ENCODE measurements around the gene ZFAND3.

ZFAND3 gene

DNA sequence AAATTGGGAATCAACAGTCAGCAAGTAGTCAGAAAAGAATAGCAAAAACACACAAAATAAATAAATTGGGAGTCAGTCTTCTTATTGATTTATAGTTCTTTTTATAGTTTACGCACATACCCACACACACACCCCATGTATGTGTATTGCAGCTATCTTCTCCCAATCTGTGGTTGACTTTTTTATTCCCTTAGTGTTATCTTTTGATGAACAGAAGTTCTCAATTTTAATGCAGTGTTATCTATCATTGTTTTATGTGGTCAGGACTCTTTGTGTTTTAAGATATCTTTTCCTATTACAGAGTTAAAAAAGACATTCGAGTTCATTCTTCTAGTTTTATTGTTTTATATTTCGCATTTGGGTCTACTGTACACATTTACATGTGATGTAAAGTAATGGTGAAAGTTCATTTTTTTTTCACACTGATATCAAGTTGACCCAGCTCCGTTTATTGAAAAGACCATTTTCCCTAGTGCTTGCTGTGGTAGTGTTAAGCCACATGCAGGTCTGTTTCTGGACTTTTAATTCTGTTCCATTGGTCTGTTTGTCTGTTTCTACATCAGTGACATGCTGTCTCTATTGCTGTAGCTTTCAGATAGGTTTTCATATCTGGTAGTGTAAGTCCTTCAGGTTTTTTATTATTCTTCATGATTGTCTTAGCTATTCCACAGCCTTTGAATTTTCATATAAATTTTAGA is 78.4 kb downstream of the ZFAND3 start:
- DNase-seq: no peak

DNA sequence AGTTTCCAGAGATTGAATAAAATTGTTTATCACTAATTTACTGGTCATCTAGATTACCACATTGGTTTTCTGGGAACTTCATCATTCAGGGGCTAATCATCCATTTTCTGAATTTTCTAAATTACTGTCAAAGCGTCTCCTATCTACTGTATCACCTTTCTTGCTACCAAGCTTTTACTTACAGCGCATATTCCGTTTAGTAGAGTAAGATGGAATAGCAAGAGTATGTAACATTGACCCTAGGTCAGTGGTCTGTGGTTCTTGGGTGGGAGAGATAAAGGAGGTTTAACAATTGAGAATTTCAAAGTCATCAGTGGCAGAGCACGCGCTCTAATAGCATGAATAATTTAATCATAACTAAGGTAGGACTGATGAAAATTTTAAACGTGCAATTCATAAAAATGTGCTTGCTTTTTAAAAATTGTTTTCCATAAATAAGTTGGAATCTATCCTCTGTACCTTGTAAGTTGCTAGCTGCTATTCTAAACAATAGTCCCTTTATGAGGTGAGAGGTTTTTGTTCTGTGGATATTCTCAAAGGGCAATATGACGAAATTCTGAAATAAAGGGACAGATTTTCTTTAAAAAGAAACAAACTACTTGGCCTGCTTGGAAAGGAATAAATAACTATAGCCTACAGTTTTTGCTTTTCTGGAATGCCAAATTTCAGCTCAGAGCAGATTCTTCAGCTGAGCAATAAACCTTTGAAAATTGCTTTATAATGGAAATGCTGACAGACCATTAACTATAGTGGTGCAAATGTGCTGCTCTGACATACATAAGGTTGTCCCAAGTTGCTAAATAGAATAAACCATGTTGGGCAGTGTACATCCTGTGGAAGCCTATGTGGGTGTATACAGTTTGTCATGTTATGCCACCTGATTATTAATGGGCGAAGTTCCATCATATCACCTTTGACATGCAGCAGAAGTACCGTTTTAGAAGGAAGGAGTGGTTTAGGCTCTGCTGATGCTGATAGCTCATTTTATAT is 84.1 kb downstream of the ZFAND3 start:
- DNase-seq: no peak

DNA sequence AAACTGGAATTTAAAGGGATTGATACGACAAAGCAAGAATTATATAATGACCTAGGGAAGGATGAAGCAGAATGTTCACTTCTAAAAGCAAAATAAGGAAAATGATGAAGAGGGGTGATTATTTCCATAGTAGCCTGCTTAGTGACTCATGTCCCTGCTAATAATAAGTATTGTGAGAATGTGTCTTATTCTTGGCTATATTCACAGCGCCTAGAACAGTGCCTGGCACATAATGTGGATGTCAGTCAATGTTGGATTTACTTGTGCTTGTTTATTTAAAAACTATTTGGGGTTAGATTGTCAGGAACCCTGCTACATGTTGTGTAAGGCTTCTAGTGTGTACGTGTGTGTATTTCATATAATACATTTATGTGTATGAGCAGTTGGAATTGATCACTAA is 85.1 kb downstream of the ZFAND3 start:
- no peak for DNase-seq

DNA sequence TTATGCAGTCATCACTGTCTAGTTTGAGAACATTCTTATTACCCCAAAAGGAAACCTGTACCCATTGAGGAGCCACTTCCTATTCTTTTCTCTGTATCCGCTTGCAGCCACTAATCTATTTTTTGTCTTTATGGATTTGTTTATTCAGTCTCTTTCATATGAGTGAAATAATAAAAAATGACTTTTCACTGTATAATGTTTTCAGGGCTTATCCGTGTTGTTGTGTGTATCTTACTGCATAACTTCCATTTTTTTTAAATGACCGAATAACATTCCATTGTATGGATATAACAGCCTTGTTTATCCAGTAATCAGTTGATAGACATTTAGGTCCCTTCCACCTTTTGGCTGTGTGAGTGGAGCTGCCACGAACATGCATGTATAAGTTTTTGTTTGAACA is 86.6 kb downstream of the ZFAND3 start:
- DNase-seq: no peak

DNA sequence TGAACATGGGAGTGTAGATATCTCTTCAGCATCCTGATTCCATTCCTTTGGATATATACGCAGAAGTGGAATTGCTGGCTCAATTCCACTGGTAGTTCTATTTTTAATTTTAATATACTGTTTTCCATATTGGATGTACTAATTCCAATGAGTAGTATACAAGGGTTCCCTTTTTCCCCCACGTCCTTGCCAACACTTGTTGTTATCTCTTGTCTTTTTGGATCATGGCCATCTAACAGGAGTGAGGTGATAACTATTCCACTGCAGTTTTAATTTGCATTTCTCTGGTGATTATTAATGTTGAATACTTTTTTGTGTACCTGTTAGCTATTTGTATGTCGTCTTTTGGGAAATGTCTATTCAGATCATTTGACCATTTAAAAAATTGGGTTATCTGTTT is 91.5 kb downstream of the ZFAND3 start:
- DNase-seq: no peak

DNA sequence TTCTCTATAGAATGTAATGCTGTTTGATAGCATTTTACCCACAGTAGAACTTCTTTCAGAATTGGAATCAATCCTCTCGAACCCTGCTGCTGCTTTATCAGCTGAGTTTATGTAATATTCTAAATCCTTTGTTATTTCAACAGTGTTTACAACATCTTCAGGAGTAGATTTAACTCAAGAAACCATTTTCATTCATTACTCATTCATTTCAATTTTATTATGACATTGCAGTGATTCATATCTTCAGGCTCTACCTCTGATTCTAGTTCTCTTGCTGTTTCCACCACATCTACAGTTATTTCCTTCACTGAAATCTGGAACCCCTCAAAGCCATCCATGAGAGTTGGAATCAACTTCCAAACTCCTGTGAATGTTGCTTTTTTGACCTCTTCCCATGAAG is 93.7 kb downstream of the ZFAND3 start:
- no peak for DNase-seq

DNA sequence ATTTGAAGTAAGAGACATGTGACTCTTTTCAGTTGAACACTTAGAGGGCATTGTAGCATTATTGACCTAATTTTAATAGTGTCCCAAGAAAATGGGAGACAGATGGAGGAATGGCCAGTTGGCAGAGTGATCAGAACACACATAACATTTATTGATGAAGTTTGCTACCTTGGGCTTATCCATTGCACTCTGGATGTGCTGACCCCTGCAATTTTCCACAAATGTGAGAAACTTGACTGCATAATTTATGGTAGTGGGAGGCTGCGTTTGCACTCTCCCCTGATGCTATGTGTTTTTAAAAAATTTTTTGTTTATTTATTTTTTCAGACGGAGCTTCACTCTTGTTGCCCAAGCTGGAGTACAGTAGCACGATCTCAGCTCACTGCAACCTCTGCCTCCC is 95.9 kb downstream of the ZFAND3 start:
- DNase-seq: no peak

DNA sequence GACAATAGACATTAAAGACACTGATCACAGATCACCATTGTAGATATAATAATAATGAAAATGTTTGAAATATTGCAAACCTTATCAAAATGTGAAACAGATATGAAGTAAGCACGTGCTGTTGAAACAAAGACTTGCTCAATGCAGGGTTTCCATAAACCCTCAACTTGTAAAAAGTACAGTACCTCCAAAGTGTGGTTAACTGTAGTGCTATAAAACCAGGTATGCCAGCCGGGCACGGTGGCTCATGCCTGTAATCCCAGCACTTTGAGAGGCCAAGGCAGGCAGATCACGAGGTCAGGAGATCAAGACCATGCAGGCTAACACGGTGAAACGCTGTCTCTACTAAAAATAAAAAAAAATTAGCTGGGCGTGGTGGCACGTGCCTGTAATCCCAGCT is 96.6 kb downstream of the ZFAND3 start:
- DNase-seq: no peak

DNA sequence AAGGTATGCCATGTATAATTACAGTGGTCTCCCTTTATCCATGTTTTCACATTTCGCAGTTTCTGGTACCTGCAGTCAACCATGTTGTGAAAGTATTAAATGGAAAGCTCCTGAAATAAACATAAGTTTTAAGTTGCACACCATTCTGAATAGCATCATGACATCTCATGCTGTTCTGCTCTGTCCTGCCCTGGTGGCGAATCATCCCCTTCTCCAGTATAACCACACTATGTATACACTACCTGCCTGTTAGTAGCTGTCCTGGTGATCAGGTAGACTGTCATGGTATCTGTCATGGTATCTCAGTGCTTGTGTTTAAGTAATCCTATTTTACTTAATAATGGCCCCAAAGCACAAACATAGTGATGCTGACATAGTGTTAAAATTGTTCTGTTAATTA is 97.1 kb downstream of the ZFAND3 start:
- no peak for DNase-seq

DNA sequence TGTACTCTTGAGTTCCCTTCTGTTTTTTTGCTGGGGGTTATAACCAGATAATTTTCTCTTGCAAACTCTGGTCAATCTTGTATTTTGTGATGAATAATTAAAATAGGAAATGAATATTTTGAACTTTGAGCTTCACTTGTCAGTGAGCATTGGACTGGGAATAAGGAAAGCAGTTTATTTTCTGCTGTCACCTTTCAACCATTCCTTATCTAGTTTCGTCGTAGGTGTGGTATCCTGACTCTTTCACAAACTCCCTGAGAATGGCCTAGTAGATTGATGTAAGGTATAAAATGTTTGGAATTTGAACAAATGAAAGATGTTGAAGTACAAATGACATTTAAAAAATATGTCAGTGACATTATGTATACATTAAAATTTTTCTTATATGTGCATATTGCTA is 98.0 kb downstream of the ZFAND3 start:
- no peak for DNase-seq

DNA sequence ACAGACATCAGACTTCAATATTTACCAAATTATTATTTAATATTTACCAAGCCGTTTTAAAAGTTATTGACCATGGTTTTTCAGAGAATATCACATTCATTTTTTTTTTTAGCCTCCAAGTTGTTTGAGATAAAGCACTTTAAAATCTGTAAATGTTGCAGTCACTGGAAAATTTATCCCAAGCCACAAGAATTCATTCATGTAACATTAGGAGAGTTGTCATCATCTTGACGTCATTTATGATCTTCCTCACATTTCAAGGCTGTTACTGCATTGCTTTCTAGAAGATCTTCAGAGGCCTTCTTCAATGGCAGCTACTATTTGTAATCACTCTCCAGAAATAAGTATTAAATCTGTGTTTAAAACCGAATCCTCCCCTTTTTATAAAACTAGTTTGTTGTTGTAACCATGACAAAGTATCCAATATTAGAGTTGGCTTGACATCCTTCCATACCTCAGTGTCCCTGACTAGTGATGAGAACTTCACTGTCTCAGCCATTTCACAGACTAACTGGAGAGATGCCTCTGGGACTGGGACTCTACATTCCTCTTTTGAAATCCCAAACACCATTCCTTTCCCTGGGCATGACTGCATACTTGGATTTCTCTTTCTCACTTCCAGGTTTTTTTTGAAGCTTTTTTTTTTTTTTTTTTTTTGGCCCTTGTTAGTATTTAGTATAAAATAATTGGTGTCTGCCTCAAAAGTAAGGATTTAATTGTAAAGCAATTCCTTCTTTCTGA is 100.1 kb downstream of the ZFAND3 start:
- no peak for DNase-seq

DNA sequence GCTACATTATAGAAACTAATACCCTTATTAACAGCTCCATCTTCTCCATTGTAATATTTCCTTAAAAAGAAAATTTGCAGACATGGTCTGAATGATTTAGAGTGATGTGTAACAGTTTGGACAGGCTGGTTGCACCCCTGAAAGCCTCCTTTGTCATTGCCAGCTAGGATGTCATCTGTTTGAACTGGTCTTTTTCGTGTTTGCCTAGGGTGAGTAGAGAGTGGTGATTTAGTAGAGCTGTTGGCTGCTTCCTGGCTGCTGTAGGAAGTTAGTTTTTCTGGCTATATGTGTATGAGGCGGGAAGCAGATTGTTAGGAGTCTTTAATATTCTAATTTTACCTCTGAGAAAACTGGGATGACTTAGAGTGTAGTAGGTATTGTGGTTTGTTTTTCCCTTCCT is 101.1 kb downstream of the ZFAND3 start:
- no peak for DNase-seq

DNA sequence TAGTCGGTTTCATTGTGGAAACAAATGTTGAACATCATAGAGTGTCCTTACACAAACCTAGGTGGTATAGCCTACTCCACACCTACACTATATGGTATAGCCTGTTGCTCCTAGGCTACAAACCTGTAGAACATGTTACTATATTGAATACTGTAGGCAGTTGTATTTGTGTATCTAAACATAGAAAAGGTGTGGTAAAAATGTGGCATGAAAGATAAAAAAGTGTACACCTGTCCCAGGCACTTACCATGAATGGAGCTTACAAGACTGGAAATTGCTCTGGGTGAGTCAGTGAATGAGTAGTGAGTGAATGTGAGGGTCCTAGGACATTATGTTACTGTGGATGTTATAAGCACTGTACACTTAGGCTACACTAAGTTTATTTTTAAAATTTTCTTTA is 103.0 kb downstream of the ZFAND3 start:
- DNase-seq: no peak

DNA sequence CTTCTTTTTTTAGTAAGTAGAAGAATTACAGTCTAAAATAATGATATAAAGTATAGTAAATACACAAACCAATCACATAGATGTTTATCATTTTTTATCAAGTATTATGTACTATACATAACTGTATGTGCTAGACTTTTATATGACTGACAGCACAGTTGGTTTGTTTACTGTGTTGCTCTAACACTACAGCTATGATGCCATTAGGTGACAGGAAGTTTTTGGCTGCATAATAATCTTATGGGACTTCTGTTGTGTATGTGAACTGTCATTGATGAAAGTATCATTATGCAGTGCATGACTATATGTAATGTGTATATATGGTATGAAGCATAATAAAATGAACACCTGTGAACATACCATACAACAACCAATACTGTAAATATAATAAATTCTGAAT is 104.0 kb downstream of the ZFAND3 start:
- DNase-seq: no peak

DNA sequence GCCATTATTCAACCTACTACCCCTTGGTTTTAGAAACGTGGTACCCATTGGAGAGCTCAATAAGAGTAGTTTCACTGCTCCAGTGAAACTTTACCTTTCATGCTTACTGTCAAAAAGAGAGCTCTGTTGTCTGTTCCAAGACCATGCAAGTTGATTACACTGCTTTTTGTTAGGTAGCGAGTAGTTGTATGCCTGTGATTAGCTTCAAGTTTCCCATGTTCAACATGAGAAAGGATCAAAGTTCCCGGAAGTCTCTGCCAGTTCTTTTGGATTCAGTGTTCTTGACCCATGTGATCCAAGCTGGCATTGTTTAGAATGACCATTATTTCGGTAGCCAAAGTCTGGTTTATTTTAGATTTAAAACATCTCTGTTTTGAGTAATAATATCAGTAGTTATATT is 107.1 kb downstream of the ZFAND3 start:
- DNase-seq: no peak

DNA sequence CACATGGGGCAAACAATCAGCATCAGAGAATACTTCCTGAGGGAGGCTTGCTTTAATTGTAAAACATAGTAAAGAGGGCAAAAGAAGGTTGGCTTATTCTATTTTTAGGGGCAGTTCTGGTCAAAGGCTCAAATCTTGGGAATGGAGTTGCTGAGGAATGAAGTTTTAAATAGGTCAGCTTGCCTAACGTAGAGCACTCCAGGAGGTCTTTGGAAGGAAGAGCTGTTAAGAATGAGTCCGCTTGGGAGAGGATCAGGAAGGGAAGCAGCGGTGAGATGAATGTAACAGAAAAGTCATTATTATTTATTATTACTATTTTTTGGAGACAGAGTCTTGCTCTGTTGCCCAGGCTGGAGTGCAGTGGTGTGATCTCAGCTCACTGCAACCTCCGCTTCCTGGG is 108.7 kb downstream of the ZFAND3 start:
- no peak for DNase-seq

DNA sequence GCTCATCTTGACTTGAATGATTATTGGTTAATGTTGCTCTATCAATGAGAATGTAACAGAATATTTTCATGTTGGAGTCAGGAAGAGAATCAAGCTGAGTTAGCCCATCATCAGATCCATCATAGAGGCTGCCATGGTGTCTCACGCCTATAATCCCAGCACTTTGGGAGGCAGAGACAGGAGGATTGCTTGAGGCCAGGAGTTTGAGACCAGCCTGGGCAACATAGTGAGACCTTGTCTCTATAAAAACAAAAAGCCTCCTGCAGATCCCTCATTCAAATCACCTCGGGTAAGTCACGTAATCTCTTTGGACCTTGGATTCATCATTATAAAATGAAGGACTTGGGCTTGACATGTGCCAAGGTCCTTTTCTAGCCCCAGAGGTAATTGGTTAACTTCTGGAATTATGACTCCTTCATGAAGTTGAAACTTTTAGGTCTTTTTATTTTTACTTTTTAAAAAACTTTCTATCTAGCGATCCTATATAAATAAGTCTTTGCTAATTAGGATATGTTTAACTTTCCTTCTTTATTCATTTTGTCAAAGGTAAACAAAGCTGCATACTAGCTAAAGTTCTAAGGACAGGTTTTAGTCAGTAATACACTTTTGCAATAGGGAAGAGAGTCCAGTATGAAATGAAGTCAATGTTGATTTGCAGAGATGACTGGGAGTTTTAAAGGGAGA is 110.9 kb downstream of the ZFAND3 start:
- DNase-seq: no peak

DNA sequence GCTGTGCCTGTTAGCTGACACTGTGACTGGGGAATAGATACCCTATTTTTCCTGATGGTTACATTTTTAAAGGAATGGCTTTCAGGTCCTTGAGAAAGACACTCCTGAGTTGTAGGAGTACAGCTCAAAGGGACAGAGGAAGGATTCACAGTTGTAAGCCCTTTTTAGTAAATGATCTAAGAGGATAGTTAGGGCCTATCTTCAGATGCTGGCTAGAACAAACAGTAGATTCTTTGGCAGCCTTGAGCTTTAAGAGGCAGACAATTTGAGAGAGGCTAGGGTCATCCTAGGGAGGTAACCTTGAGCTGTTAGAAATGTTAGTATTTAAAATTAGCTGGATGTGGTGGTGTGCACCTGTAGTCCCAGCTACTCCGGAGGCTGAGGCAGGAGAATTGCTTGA is 111.5 kb downstream of the ZFAND3 start:
- no peak for DNase-seq

DNA sequence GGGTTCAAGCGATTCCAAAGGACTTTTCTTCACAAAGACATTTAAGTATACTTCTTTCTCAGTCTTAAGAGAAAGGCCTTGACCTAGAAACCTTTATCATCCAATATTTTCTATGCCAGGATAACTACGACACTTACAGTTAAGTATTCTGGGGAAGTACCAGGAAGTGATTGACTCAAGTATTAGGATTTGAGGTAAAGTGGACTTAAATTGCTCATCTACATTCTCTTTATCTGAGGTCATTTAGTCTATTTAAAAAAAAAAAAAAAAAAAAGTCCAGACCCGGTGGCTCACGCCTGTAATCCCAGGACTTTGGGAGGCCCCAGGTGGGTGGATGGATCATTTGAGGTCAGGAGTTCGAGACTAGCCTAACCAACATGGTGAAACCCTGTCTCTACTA is 114.7 kb downstream of the ZFAND3 start:
- no peak for DNase-seq

DNA sequence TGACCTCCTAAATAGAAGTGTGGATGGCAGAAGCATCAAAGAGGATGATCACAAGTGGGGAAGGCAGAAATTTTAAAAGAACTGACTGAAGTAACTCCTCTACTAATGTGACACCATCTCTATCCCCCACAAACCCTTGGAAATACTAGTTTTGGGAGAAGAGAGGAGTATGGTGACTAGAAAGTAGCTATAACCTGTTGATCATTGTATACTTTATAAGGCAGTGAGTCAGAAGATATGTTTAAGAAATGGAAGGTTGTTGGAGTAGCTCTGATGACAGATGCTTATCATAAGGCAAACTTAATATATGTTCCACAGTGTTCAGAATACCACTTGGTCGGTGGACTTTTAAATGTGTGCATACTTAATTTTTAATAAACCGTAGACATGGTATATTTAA is 116.6 kb downstream of the ZFAND3 start:
- no peak for DNase-seq

DNA sequence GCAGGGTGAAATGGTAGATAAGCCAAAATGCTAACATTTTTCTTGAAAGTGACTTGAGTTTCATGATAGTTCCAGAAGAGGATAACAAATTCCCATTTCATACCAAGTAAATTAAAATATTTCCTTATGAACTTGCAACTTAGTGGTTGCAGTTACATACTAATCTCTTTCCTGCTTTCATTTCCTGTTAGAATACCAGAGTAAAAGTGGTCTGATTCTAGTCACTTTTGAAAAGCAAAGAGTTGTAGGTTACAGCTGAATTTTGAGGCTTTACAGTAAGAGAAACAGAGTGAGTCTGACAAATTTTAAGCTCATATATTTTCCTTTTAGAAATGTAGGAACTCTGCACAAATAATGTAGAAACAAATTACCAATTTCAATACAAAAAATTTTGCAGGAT is 117.4 kb downstream of the ZFAND3 start:
- no peak for DNase-seq

DNA sequence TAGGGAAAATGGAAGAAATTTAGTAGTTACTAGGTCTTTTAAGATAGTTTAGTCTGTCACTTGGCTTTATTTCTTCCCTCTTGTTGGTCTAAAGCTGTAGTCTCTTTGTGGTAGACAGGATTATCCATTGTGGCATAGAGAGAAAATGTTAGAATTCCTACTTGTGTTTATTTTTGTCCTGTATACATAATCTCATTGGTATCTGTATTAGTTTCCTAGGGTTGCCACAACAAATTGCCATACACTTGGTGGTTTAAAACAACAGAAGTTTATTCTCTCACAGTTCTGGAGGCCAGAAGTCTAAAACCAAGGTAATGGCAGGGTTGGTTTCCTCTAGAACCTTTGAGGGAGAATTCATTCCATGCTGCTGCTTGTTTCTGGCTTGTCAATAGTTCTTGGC is 119.4 kb downstream of the ZFAND3 start:
- DNase-seq: no peak
